HFF-Myc (cell line): ENCODE measurements around the gene PCF11.

Experiments used
- DNase-seq: peaks from one replicate; pipeline ENCODE4 v3.0.0-alpha.2; 2011; ENCODE audit warnings: low read depth; ENCODE audit errors: extremely low read depth
- H3K4me3 ChIP-seq: replicated peaks from 2 replicates; pipeline ENCODE4 v1.5.1; 2011; ENCODE audit warnings: low read depth, mild to moderate bottlenecking, control low read depth, low read length
- TF ChIP-seq, protein P1 (sequence below): IDR thresholded peaks from 2 replicates; pipeline ENCODE4 v1.5.1; 2012; ENCODE audit warnings: mild to moderate bottlenecking, low read depth, low read length, control low read depth; ENCODE audit errors: missing control alignments

PCF11 gene

DNA sequence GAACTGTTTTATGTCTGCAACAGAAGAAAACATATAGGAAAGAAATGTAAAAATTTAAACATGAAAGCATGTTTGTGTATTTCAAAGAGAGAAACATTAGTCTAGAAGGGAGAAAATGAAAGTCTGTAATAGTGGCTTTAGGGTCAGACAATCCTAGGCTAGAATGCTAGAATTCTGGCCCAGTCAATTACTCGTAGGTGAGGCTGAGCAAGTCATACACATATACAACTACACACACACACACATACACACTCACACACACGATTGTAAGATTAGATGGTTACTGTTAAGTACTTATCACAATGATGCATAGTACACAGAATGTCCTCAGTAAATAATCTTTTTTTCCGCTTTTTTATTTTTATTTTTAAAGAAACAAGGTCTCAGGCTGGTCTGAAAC lies 37.7 kb upstream of the PCF11 start:
- no peak for DNase-seq
- TF ChIP-seq, protein P1, sequence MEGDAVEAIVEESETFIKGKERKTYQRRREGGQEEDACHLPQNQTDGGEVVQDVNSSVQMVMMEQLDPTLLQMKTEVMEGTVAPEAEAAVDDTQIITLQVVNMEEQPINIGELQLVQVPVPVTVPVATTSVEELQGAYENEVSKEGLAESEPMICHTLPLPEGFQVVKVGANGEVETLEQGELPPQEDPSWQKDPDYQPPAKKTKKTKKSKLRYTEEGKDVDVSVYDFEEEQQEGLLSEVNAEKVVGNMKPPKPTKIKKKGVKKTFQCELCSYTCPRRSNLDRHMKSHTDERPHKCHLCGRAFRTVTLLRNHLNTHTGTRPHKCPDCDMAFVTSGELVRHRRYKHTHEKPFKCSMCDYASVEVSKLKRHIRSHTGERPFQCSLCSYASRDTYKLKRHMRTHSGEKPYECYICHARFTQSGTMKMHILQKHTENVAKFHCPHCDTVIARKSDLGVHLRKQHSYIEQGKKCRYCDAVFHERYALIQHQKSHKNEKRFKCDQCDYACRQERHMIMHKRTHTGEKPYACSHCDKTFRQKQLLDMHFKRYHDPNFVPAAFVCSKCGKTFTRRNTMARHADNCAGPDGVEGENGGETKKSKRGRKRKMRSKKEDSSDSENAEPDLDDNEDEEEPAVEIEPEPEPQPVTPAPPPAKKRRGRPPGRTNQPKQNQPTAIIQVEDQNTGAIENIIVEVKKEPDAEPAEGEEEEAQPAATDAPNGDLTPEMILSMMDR = no peak
- no peak overlapping the region for H3K4me3 ChIP-seq

DNA sequence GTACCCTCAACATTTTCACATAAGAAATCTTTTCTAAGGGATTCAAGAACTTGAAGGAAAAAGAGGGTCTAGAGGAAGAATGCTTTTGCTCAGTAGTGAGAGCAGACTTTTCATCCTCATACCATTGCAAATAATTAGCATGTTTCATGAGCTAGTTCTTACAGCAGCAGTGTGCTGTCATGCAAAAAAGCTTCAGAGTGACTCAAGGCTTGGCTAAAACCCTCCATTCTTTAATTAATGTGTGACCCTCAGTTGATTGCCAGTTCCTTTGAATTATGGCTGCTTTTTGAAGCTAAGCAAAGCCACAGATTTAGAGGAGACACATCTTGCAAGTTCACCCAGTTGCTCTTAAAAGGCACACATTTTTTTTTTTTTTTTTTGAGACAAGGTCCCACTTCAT lies 36.6 kb upstream of the PCF11 start:
- H3K4me3 ChIP-seq = no peak overlapping the region
- no peak for DNase-seq
- TF ChIP-seq, protein P1 = no peak

DNA sequence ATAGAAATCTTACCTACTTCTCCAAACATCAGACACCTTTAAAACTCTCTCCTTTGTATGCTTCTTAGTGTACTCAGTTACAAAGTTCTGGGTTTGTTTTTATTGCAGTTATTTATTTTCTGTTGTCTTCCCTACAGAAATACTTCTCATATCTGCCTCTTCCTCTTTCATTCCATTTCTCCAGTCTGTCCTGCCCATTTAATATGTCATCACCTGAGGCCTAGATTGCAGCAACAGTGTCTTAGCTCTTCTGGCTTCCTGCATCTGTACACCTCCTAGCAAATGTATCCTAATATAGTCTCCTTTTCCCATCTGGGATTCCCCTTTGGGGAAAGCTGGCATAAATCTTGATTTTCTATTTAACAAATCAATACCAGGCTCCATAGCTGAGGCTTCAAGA lies 34.9 kb upstream of the PCF11 start:
- no peak overlapping the region for H3K4me3 ChIP-seq
- no peak for DNase-seq
- TF ChIP-seq, protein P1 = no peak

DNA sequence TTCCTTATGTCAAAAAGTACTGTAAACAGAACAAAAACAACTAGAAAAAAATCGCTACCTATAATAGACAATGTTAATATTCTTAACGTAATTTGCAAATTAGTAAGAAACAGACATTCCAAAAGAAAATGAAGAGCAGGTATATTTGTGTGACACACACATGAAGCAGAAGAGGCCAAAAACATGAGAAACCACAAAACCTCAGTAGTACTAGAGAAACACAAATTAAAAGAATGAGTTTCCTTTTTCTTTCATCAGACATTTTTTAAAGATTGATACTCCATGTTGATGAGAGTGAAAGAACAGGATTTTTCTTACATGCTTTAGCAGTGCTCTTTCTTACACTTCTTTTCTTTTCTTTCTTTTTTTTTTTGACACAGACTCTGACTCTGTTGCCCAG lies 34.2 kb upstream of the PCF11 start:
- no peak for DNase-seq
- no peak overlapping the region for H3K4me3 ChIP-seq
- TF ChIP-seq, protein P1 = no peak

DNA sequence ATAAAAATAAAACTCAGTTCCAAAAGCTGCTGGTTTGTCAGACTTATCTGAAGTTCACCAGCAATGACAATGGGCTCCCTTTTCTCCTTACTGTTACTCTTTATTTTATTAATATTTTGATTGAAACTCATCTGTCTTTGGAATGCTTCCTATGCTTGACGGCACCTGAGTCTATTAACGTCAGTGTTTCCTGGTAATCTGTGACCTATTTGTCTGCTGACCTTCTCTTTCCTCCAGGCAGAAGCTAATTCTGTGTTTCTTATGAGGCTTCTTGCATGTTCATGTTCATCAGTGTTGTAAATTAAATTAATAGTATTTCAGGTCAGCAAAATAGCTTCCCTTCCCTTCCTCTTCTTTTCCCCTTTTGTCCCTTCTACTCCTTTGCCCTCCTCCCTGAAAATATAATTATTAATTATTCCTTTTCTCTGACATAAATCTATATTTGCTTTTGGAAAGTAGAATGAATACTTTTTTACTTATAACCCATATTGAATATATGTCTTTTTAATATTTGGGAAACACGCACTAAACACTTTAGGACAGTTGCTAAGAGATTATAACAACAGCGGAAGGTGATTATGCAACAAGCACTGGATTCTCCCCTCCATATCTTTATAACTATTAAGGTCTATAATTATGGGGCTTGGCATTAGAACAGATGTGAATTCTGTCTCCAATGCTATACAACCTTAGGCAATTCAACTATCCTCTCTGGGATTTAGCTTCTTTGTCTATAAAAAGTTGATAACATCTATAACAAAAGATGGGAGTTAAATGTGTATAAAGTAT lies 32.1 kb upstream of the PCF11 start:
- TF ChIP-seq, protein P1 = no peak
- DNase-seq = no peak

DNA sequence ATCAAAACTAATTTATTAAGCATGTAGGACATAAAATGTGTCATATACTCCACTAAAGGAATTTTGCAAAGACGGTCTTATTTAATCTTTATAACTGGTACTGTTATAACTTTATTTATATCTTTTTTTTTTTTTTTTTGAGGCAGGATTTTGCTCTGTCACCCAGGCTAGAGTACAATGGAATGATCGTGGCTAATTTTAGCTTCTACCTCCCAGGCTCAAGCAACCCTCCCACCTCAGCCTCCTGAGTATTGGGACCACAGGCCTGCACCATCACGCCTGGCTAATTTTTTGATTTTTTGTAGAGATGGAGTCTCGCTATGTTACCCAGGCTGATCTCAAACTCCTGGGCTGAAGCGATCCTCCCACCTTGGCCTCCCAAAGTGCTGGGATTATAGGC lies 31.4 kb upstream of the PCF11 start:
- no peak overlapping the region for H3K4me3 ChIP-seq
- no peak for DNase-seq
- TF ChIP-seq, protein P1 = no peak

More for the DNA sequence above, 32.1 kb upstream of the PCF11 start:
- H3K4me3 ChIP-seq = no peak overlapping the region

DNA sequence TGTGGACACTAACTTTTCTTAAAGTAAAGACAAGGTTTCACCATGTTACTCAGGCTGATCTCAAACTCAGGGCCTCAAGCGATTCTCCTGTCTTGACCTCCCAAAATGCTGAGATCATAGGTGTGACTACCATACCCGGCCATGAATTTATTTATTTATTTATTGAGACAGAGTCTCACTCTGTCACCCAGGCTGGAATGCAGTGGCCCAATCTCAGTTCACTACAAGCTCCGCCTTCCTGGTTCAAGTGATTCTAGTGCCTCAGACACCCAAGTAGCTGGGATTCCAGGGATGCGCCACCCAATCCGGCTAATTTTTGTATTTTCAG lies 29.7 kb upstream of the PCF11 start:
- TF ChIP-seq, protein P1 = no peak
- DNase-seq = no peak

More for the DNA sequence above, 29.7 kb upstream of the PCF11 start:
- H3K4me3 ChIP-seq = no peak overlapping the region
